Measurements from ENCODE around the gene ASB15. TPM values are rescaled to one million over a fixed set of nuclear protein-coding genes. Genes with fewer than 3 reads are reported as not detected.

The ASB15 gene
- total and polyA plus RNA-seq, 5 donors = 15.6 to 56.7 (median 25.2) TPM

- intact Hi-C loops (cut with DNase I) = no loop called here
- H3K4me1 ChIP-seq (ENCODE audit: control insufficient read depth, insufficient read depth, low read length) = no peaks in the 10 kb centered on the region
- H3K27ac ChIP-seq (ENCODE audit: low read length) = no peak overlapping the region
- H3K9me3 ChIP-seq (ENCODE audit: control insufficient read depth, low read length) = no peaks in the 10 kb centered on the region
- 56% methylated on average over 3 of the region's 3 CpGs for WGBS
- no peak overlapping the region for H3K4me3 ChIP-seq (ENCODE audit: low read length)
- H3K27me3 ChIP-seq (ENCODE audit: control insufficient read depth, insufficient read depth) = no peaks in the 10 kb centered on the region
- DNase-seq (no peak), ATAC-seq (peak; percentile 40 to 41)
Observed at GRCh38 chr7:123598657-123599056, 3.0 kb upstream of the ASB15 start.

GRCh38 chr7:123599766-123600165 is 1.9 kb upstream of the ASB15 start:
- DNase-seq (no peak), ATAC-seq (no peak)
- 80% methylated on average over 2 of the region's 2 CpGs for WGBS
- H3K4me1 ChIP-seq (ENCODE audit: control insufficient read depth, insufficient read depth, low read length) = no peaks in the 10 kb centered on the region
- H3K9me3 ChIP-seq (ENCODE audit: control insufficient read depth, low read length) = no peaks in the 10 kb centered on the region
- no peak overlapping the region for H3K27ac ChIP-seq (ENCODE audit: low read length)
- peak overlapping the region; percentile 18 for H3K4me3 ChIP-seq (ENCODE audit: low read length)
- intact Hi-C loops (cut with DNase I) = no loop called here
- no peaks in the 10 kb centered on the region for H3K27me3 ChIP-seq (ENCODE audit: control insufficient read depth, insufficient read depth)

- Histone ChIP-seq H3K9me3 (ENCODE audit: control insufficient read depth, low read length) (no peaks in the 10 kb centered on the region), H3K27ac (ENCODE audit: low read length) (peak overlapping the region; percentile 52), H3K4me3 (ENCODE audit: low read length) (peak overlapping the region; percentile 48), H3K4me1 (ENCODE audit: control insufficient read depth, insufficient read depth, low read length) (no peaks in the 10 kb centered on the region), H3K27me3 (ENCODE audit: control insufficient read depth, insufficient read depth) (no peaks in the 10 kb centered on the region)
- DNase-seq = no peak
- WGBS = 51% methylated on average over 3 of the region's 3 CpGs
- no peak for ATAC-seq
- intact Hi-C loops (cut with DNase I) = no loop called here
Observed at GRCh38 chr7:123600876-123601275, 745 bp upstream of the ASB15 start.

DNA sequence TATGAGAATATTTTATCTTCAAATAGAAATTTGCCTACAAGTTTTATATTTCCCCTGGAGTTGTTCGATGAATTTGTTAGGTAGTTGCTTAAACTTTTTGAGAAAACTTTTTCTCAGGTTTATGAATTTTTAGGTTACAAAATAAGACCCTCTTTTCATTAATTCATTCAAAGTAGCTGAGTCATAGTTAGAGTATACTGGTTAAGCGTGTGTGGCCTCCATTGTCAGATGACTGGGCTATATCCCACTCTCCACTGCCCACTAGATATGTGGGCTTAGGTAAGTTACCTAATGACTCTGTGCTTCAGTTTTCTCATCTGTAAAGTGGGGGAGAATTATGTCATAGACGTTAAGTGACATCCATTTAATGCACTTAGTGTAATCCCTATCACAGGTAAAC is 1.0 kb downstream of the ASB15 start:
- no peak for ATAC-seq
- Histone ChIP-seq H3K27ac (ENCODE audit: low read length) (no peak overlapping the region), H3K9me3 (ENCODE audit: control insufficient read depth, low read length) (no peaks in the 10 kb centered on the region)

DNA sequence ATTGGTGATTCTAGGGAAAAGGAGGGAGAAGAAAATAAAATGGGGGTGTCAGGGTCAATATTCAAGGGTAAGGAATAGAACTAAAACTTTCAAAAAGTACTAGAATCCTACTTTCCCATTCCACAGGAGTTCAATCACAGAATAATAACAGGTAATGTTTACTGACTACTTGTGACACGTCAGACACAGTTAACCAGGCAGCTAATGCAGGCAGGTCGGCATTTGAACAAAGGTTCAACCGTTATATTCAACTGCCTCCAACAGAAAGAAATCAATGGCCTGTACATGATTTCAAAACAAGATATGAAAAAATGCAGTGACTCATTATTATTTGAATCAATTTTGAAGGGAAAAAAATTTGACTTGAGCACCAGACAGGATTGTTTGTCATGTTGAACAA is 3.1 kb downstream of the ASB15 start:
- ATAC-seq = no peak
- Histone ChIP-seq H3K27me3 (ENCODE audit: control insufficient read depth, insufficient read depth) (no peaks in the 10 kb centered on the region), H3K4me3 (ENCODE audit: low read length) (no peak overlapping the region), H3K9me3 (ENCODE audit: control insufficient read depth, low read length) (no peaks in the 10 kb centered on the region), H3K27ac (ENCODE audit: low read length) (no peak overlapping the region), H3K4me1 (ENCODE audit: control insufficient read depth, insufficient read depth, low read length) (no peaks in the 10 kb centered on the region)
- intact Hi-C loops (cut with DNase I) = no loop called here
- 69% methylated on average over 3 of the region's 3 CpGs for WGBS
- no peak for DNase-seq

More for the DNA sequence above, 1.0 kb downstream of the ASB15 start:
- no peaks in the 10 kb centered on the region for H3K4me1 ChIP-seq (ENCODE audit: control insufficient read depth, insufficient read depth, low read length)
- peak overlapping the region; percentile 48 for H3K4me3 ChIP-seq (ENCODE audit: low read length)
- no peaks in the 10 kb centered on the region for H3K27me3 ChIP-seq (ENCODE audit: control insufficient read depth, insufficient read depth)
- intact Hi-C loops (cut with DNase I) = no loop called here
- DNase-seq = no peak
- 80% methylated on average over 3 of the region's 3 CpGs for WGBS

DNA sequence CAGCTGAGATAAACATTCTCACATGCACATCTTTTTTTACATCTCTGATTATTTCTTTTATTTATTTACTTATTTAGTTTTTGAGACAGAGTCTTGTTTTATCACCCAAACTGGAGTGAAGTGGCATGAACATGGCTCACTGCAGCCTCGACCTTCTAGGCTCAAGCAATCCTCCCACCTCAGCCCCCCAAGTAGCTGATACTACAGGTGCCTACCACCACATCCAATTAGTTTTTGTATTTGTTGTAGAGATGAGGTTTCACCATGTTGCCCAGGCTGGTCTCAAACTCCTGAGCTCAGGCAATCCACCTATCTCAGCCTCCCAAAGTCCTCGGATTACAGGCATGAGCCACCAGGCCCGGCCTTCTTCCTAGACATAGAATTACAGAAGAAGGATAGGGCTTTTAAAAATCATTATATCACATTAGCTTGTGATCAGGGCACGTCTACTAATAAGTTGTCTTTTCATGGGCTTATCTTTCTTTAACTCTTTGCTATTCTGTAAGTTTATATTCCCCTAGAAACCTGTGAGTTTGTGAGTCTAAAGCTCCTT is 5.9 kb downstream of the ASB15 start:
- H3K27me3 ChIP-seq (ENCODE audit: control insufficient read depth, insufficient read depth) = no peaks in the 10 kb centered on the region
- ATAC-seq = no peak
- no peak for DNase-seq
- no peak overlapping the region for H3K27ac ChIP-seq (ENCODE audit: low read length)
- intact Hi-C loops (cut with DNase I) = no loop called here
- H3K4me1 ChIP-seq (ENCODE audit: control insufficient read depth, insufficient read depth, low read length) = no peaks in the 10 kb centered on the region
- WGBS = 79% methylated on average over 4 of the region's 4 CpGs
- no peak overlapping the region for H3K4me3 ChIP-seq (ENCODE audit: low read length)
- H3K9me3 ChIP-seq (ENCODE audit: control insufficient read depth, low read length) = no peaks in the 10 kb centered on the region

GRCh38 chr7:123608991-123609882 is 7.6 kb downstream of the ASB15 start:
- Histone ChIP-seq H3K27me3 (ENCODE audit: control insufficient read depth, insufficient read depth) (no peaks in the 10 kb centered on the region), H3K4me3 (ENCODE audit: low read length) (no peak overlapping the region), H3K9me3 (ENCODE audit: control insufficient read depth, low read length) (no peaks in the 10 kb centered on the region), H3K4me1 (ENCODE audit: control insufficient read depth, insufficient read depth, low read length) (no peaks in the 10 kb centered on the region), H3K27ac (ENCODE audit: low read length) (peak overlapping the region; percentile 68)
- intact Hi-C loops (cut with DNase I) = no loop called here
- DNase-seq = no peak
- peak; percentile 64 to 76 for ATAC-seq
- 68% methylated on average over 5 of the region's 5 CpGs for WGBS

- 66% methylated on average over 2 of the region's 2 CpGs for WGBS
- intact Hi-C loops (cut with DNase I) = no loop called here
- no peak for ATAC-seq
- H3K4me1 ChIP-seq (ENCODE audit: control insufficient read depth, insufficient read depth, low read length) = no peaks in the 10 kb centered on the region
- H3K27me3 ChIP-seq (ENCODE audit: control insufficient read depth, insufficient read depth) = no peaks in the 10 kb centered on the region
- H3K9me3 ChIP-seq (ENCODE audit: control insufficient read depth, low read length) = no peaks in the 10 kb centered on the region
- no peak overlapping the region for H3K4me3 ChIP-seq (ENCODE audit: low read length)
- H3K27ac ChIP-seq (ENCODE audit: low read length) = peak overlapping the region; percentile 62
- no peak for DNase-seq
Observed at GRCh38 chr7:123609883-123610239, 8.2 kb downstream of the ASB15 start.

DNA sequence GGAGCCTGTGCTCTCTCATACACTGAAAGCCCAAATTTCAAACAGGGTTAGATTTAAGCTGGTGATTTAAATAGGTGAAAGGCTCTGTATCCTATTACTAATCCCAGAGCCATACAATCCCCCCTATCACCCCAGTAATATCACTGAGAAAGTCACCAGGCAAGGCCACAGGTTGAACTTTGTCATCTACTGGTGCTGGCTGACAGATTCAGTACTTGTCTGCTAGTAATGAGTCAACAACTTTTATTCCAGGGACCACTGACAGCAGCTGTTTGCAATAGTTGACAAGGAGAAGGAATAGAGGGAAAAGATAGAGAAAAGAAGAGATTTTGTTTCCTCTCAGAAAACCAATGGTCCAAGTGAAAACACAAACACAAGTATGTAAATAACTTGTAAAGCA is 10.4 kb downstream of the ASB15 start:
- Histone ChIP-seq H3K9me3 (ENCODE audit: control insufficient read depth, low read length) (no peaks in the 10 kb centered on the region), H3K4me3 (ENCODE audit: low read length) (no peak overlapping the region), H3K27ac (ENCODE audit: low read length) (no peak overlapping the region), H3K4me1 (ENCODE audit: control insufficient read depth, insufficient read depth, low read length) (no peaks in the 10 kb centered on the region), H3K27me3 (ENCODE audit: control insufficient read depth, insufficient read depth) (no peaks in the 10 kb centered on the region)
- DNase-seq = no peak
- intact Hi-C loops (cut with DNase I) = no loop called here
- no peak for ATAC-seq

- intact Hi-C loops (cut with DNase I) = no loop called here
- Histone ChIP-seq H3K4me3 (ENCODE audit: low read length) (no peak overlapping the region), H3K27ac (ENCODE audit: low read length) (no peak overlapping the region), H3K27me3 (ENCODE audit: control insufficient read depth, insufficient read depth) (no peaks in the 10 kb centered on the region), H3K9me3 (ENCODE audit: control insufficient read depth, low read length) (no peaks in the 10 kb centered on the region), H3K4me1 (ENCODE audit: control insufficient read depth, insufficient read depth, low read length) (no peaks in the 10 kb centered on the region)
- DNase-seq = no peak
- 43% methylated on average over 2 of the region's 2 CpGs for WGBS
- ATAC-seq = no peak
Observed at GRCh38 chr7:123615344-123615743, 13.7 kb downstream of the ASB15 start.

- intact Hi-C loops (cut with DNase I) = no loop called here
- no peak for ATAC-seq
Observed at GRCh38 chr7:123616223-123616622, 14.6 kb downstream of the ASB15 start.

More at GRCh38 chr7:123616223-123616622, 14.6 kb downstream of the ASB15 start:
- no peaks in the 10 kb centered on the region for H3K27me3 ChIP-seq (ENCODE audit: control insufficient read depth, insufficient read depth)
- no peaks in the 10 kb centered on the region for H3K4me1 ChIP-seq (ENCODE audit: control insufficient read depth, insufficient read depth, low read length)
- no peak overlapping the region for H3K27ac ChIP-seq (ENCODE audit: low read length)
- H3K4me3 ChIP-seq (ENCODE audit: low read length) = no peak overlapping the region
- no peaks in the 10 kb centered on the region for H3K9me3 ChIP-seq (ENCODE audit: control insufficient read depth, low read length)
- DNase-seq = no peak
